HG02798 (cell line): ENCODE measurements around the gene KIF12.
"Not testable (repeated sequence)": the region's sequence is repeated elsewhere in the genome, so short reads cannot be mapped to it uniquely, and the experiment has no call there.

Source experiments
- ATAC-seq: cut with Tn5 transposase; IDR thresholded peaks from one replicate; pipeline ENCODE4 v1.9.1; 2021; ENCODE audit warnings: mild to moderate bottlenecking; ENCODE audit not compliant: unreplicated experiment, poor library complexity

Gene KIF12

GRCh38 chr9:114098936-114099668 is at the start of gene KIF12:
KIF12 (minus strand) TSS chr9:114099292; CDS start chr9:114099276, 16 bp downstream.
- ATAC-seq = no peak

GRCh38 chr9:114146735-114147134 is 47.6 kb upstream of the KIF12 start:
- no peak for ATAC-seq

- ATAC-seq = no peak
These were observed 44.1 kb upstream of the KIF12 start for GRCh38 chr9:114143234-114143633.

- no peak for ATAC-seq
These were observed 42.7 kb upstream of the KIF12 start for GRCh38 chr9:114141553-114142402.

- no peak for ATAC-seq
These were observed 41.8 kb upstream of the KIF12 start for GRCh38 chr9:114140850-114141249.

GRCh38 chr9:114140401-114140800 is 41.3 kb upstream of the KIF12 start:
- no peak for ATAC-seq

- no peak for ATAC-seq
These were observed 40.0 kb upstream of the KIF12 start for GRCh38 chr9:114139071-114139470.

GRCh38 chr9:114138552-114138971 is 39.5 kb upstream of the KIF12 start:
- ATAC-seq = no peak

GRCh38 chr9:114137831-114138230 is 38.7 kb upstream of the KIF12 start:
- no peak for ATAC-seq

GRCh38 chr9:114134827-114135396 is 35.8 kb upstream of the KIF12 start:
- no peak for ATAC-seq

GRCh38 chr9:114132550-114132918 is 33.4 kb upstream of the KIF12 start:
- ATAC-seq = no peak

- no peak for ATAC-seq
These were observed 32.9 kb upstream of the KIF12 start for GRCh38 chr9:114131808-114132549.

GRCh38 chr9:114130624-114131277 is 31.7 kb upstream of the KIF12 start:
- no peak for ATAC-seq

- no peak for ATAC-seq
These were observed 31.0 kb upstream of the KIF12 start for GRCh38 chr9:114130141-114130540.

- ATAC-seq = not testable (repeated sequence)
These were observed 29.7 kb upstream of the KIF12 start for GRCh38 chr9:114128759-114129158.

GRCh38 chr9:114126247-114127060 is 27.4 kb upstream of the KIF12 start:
- ATAC-seq = no peak

GRCh38 chr9:114125476-114126013 is 26.5 kb upstream of the KIF12 start:
- ATAC-seq = no peak

- no peak for ATAC-seq
These were observed 25.8 kb upstream of the KIF12 start for GRCh38 chr9:114124666-114125475.
